GM13977 (cell line): ENCODE data around the gene ITM2A.

Experiments used
- DNase-seq: peaks from one replicate; pipeline ENCODE4 v3.0.0; 2012; ENCODE audit warnings: low spot score
- in situ Hi-C: fragments of 300-500 bp; cut with MboI; formaldehyde crosslinking; loops from one replicate; pipeline ENCODE4 v1.12.0; 2022; ENCODE audit warnings: low sequenced_read_pairs, low pct_unique_long_range_greater_than_20kb, mixed read lengths, inconsistent platforms; ENCODE audit not compliant: unreplicated experiment
- TF ChIP-seq, protein P1 (sequence below): IDR thresholded peaks from 2 replicates; pipeline ENCODE4 v1.5.1; 2012; ENCODE audit warnings: mild to moderate bottlenecking, control low read depth; ENCODE audit not compliant: insufficient read depth; ENCODE audit errors: extremely low read depth, missing control alignments

ITM2A gene

DNA sequence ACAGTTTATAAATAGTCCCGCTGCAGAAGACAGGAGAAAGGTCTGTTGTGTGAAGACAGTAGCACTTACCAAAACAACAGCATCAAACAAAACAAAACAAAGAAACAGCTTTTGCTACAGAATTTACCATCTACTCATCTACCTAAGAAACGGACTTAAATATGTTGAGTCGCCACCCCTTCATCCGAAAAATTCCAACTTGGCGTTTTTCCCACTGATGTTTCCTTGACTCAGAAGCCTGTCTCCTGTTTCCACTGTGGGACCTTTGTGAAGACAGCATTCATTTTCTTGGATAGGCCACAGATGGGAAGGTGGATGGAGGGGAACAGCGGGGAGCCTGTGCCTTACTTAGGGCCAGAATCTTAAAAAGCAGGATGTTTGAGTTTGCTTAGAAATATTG is 1.3 kb upstream of the ITM2A start:
- TF ChIP-seq, protein P1, sequence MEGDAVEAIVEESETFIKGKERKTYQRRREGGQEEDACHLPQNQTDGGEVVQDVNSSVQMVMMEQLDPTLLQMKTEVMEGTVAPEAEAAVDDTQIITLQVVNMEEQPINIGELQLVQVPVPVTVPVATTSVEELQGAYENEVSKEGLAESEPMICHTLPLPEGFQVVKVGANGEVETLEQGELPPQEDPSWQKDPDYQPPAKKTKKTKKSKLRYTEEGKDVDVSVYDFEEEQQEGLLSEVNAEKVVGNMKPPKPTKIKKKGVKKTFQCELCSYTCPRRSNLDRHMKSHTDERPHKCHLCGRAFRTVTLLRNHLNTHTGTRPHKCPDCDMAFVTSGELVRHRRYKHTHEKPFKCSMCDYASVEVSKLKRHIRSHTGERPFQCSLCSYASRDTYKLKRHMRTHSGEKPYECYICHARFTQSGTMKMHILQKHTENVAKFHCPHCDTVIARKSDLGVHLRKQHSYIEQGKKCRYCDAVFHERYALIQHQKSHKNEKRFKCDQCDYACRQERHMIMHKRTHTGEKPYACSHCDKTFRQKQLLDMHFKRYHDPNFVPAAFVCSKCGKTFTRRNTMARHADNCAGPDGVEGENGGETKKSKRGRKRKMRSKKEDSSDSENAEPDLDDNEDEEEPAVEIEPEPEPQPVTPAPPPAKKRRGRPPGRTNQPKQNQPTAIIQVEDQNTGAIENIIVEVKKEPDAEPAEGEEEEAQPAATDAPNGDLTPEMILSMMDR = no peak
- in situ Hi-C loops = no loop called here
- no peak for DNase-seq

GRCh38 chrX:79367907-79368306 is 773 bp upstream of the ITM2A start:
- TF ChIP-seq, protein P1 = no peak
- in situ Hi-C loops = no loop called here
- DNase-seq = no peak

DNA sequence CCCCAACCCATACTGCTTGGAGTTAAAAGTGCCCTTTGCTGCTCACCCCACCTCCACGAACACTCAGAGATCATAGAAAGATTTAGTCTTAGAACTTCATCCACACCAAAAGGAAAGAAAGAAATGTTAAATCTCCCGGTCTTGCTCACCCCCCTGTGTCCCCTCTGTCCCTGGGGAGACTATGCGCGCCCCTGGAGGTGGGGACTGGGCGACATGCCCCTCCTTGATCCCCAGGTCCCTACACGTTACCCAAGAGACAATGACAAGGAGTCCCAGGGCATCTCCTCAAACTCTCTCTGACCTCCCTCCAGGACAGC is 620 bp downstream of the ITM2A start:
- DNase-seq = no peak
- in situ Hi-C loops = no loop called here
- TF ChIP-seq, protein P1 = no peak

DNA sequence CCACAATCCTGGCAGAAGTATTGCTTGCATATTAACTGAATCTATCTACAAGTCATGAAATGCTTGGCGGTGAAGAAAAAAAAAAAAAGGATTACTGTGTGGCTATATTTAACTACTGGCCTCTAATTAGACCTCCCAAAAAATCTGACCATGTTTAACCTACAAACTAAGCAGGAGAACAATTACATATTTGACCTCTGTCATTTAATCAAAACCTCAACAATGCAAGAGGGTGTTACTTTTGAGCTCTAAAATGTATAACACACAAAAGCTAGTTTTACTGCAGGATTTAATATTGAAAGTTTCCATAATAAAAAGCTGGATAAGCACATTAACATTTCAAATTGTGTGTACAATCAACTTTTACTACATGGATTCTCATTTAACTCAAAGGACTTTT is 1.5 kb downstream of the ITM2A start:
- no peak for DNase-seq
- in situ Hi-C loops = no loop called here
- TF ChIP-seq, protein P1 = no peak

DNA sequence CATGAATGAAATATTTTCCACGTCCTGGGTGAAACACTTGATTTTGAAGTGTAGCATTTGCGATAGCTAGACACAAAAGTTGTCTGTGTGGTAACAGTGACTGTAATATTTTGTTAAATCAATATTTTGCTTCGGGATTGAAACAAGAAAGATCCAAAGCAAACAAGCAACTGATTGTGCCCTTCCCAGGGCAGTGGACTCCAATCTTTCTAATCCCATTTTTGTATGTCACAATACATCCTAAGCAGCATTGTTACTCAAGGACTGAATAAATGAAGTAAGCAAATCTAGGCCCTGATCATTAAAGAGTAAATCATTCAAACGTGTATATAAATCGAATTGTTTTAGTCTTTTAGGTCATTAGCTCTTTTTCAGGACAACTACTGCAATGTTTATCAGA is 2.8 kb downstream of the ITM2A start:
- DNase-seq = no peak
- TF ChIP-seq, protein P1 = no peak
- in situ Hi-C loops = no loop called here

GRCh38 chrX:79361192-79361870 is 5.8 kb downstream of the ITM2A start:
- TF ChIP-seq, protein P1 = no peak
- in situ Hi-C loops = no loop called here
- DNase-seq = no peak
